GM12873 (cell line): ENCODE measurements around the gene NOL8.

ENCODE experiments used
- TF ChIP-seq, protein P1 (sequence below): IDR thresholded peaks from 2 replicates; pipeline ENCODE4 v1.5.1; 2012; ENCODE audit warnings: low read depth, mild to moderate bottlenecking, moderate library complexity, low read length, control low read depth; ENCODE audit not compliant: insufficient read depth; ENCODE audit errors: missing control alignments

NOL8 gene

GRCh38 chr9:92289708-92290390, 35.3 kb downstream of the NOL8 start:
- TF ChIP-seq, protein P1, sequence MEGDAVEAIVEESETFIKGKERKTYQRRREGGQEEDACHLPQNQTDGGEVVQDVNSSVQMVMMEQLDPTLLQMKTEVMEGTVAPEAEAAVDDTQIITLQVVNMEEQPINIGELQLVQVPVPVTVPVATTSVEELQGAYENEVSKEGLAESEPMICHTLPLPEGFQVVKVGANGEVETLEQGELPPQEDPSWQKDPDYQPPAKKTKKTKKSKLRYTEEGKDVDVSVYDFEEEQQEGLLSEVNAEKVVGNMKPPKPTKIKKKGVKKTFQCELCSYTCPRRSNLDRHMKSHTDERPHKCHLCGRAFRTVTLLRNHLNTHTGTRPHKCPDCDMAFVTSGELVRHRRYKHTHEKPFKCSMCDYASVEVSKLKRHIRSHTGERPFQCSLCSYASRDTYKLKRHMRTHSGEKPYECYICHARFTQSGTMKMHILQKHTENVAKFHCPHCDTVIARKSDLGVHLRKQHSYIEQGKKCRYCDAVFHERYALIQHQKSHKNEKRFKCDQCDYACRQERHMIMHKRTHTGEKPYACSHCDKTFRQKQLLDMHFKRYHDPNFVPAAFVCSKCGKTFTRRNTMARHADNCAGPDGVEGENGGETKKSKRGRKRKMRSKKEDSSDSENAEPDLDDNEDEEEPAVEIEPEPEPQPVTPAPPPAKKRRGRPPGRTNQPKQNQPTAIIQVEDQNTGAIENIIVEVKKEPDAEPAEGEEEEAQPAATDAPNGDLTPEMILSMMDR, result no peak

DNA sequence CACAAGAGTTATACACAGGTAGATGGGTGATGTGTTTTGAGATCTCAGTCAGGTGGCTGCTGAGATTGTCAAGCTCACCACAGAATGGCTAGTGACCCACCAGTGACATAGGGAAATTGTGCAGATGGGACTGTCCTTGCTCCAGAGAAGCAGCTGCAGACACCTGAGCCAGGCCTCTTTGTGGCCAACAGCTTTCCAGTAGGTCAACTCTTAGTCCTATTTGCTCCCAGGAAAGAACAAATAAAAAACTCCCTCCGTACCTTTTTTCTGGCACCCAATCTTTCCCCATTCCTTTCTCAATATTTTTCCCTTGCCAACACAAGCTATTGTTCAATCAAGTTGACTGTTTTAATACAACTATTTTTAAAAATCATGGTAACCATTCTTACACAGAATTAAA, 45.8 kb downstream of the NOL8 start:
- TF ChIP-seq, protein P1, result no peak

DNA sequence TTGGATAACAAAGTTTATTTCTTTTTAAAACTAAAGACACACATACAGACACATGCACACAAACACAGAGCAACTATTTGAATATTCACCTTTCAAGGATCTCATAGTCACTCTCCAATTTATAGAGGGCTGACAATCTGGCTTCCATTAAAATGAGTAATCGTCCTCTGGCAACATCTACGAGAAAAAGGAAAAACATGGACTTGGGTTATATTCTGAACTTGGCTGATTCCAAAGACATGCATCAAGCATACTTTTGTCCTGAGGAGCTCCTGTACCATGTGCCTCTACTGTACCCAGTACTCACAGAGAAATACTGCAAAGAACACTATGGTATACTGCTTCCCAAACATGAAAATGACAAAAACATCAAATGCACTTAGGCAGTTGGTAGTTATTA, 47.0 kb downstream of the NOL8 start:
- TF ChIP-seq, protein P1, result no peak

DNA sequence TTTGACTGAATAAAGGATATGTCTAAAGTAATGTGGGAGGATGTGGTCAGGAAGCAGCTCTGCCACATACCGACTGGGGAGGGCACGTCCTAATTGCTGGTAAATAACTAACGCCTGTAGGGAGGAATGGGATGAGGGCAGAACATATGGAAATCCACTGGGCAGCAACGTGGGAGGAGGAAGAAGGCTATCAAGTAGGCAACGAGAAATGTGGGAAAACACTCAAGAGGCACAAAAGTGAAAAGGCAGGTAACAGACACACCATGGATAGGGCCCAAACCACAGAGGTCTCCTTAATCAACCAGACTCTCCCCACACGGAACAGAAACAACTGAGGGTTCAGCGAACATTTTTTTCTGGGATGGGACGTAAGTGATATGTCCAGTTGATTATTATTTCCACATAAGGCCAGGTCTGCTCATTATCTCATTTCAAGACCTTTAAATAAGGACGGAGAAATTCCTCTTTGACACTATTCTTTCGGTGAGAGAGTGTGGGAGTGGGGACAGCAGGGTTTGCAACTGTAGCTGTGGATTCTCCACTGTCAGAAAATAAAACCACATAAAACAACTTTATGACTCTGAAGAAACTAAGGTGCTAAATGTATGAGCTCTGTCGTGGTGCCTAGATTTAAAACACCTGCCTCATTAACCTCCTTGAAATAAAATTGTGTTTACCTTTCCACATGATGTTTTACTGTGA, 48.7 kb downstream of the NOL8 start:
- TF ChIP-seq, protein P1, result no peak

- TF ChIP-seq, protein P1, result no peak
These were observed 49.6 kb downstream of the NOL8 start for GRCh38 chr9:92275541-92275940.

DNA sequence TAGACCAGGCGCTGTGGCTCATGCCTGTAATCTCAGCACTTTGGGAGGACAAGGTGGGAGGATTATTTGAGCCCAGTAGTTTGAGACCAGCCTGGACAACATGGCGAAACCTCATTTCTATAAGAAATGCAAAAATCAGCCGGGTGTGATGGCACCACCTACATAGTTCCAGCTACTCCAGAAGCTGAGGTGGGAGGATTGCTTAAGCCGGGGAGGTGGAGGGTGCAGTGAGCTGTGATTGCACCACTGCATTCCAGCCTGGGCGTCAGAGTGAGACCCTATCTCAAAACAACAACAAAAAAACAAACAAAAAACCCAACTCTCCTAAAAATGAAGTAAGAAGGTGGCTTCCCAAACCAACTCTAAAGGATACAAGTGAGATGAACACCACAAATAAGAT, 54.6 kb downstream of the NOL8 start:
- TF ChIP-seq, protein P1, result no peak

- TF ChIP-seq, protein P1, result no peak
These were observed 58.7 kb downstream of the NOL8 start for GRCh38 chr9:92266486-92266885.
